ENCODE data around the gene ZNF282.

ZNF282 gene

GRCh38 chr7:149195180-149196150 is at the start of gene ZNF282:
ZNF282 (plus strand) TSS chr7:149195546; CDS start chr7:149195590, 44 bp downstream.
- DNase-seq (ENCODE audit: low spot score) = peak; percentile 89

GRCh38 chr7:149147072-149147751 is 48.1 kb upstream of the ZNF282 start, which contains the start of gene ZNF398:
ZNF398 (plus strand) TSS chr7:149147453; CDS start chr7:149147743, 290 bp downstream.
- DNase-seq (ENCODE audit: low spot score) = peak; percentile 94

GRCh38 chr7:149147752-149148653 is 47.3 kb upstream of the ZNF282 start:
- DNase-seq (ENCODE audit: low spot score) = peak; percentile 67

GRCh38 chr7:149150981-149151380 is 44.4 kb upstream of the ZNF282 start:
- no peak for DNase-seq (ENCODE audit: low spot score)

- no peak for DNase-seq (ENCODE audit: low spot score)
Observed at GRCh38 chr7:149153346-149153745, 42.0 kb upstream of the ZNF282 start.

GRCh38 chr7:149154056-149154455 is 41.3 kb upstream of the ZNF282 start:
- no peak for DNase-seq (ENCODE audit: low spot score)

- DNase-seq (ENCODE audit: low spot score) = no peak
Observed at GRCh38 chr7:149156898-149157297, 38.4 kb upstream of the ZNF282 start.

GRCh38 chr7:149161241-149161848 is 34.0 kb upstream of the ZNF282 start:
- no peak for DNase-seq (ENCODE audit: low spot score)

GRCh38 chr7:149166142-149166541 is 29.2 kb upstream of the ZNF282 start:
- no peak for DNase-seq (ENCODE audit: low spot score)

GRCh38 chr7:149166630-149167352 is 28.6 kb upstream of the ZNF282 start:
- DNase-seq (ENCODE audit: low spot score) = no peak

- DNase-seq (ENCODE audit: low spot score) = no peak
Observed at GRCh38 chr7:149171892-149172533, 23.3 kb upstream of the ZNF282 start.

- no peak for DNase-seq (ENCODE audit: low spot score)
Observed at GRCh38 chr7:149172534-149172920, 22.8 kb upstream of the ZNF282 start.

- DNase-seq (ENCODE audit: low spot score) = no peak
Observed at GRCh38 chr7:149175150-149175549, 20.2 kb upstream of the ZNF282 start.

GRCh38 chr7:149179241-149179640 is 16.1 kb upstream of the ZNF282 start:
- no peak for DNase-seq (ENCODE audit: low spot score)

- no peak for DNase-seq (ENCODE audit: low spot score)
Observed at GRCh38 chr7:149180722-149181449, 14.5 kb upstream of the ZNF282 start.

- DNase-seq (ENCODE audit: low spot score) = no peak
Observed at GRCh38 chr7:149181450-149181790, 13.9 kb upstream of the ZNF282 start.

GRCh38 chr7:149184274-149184673 is 11.1 kb upstream of the ZNF282 start:
- DNase-seq (ENCODE audit: low spot score) = no peak

GRCh38 chr7:149188213-149188612 is 7.1 kb upstream of the ZNF282 start:
- no peak for DNase-seq (ENCODE audit: low spot score)

GRCh38 chr7:149188637-149189259 is 6.6 kb upstream of the ZNF282 start:
- DNase-seq (ENCODE audit: low spot score) = no peak
